ENCODE measurements around the gene PLPP7.
"Not testable (repeated sequence)": the region's sequence is repeated elsewhere in the genome, so short reads cannot be mapped to it uniquely, and the experiment has no call there.

Gene PLPP7

GRCh38 chr9:131289301-131290035, at the start of gene PLPP7:
Gene PLPP7 (plus strand): TSS chr9:131289723. CDS start chr9:131289998, 275 bp downstream.
- in situ Hi-C loops (cut with HindIII; ENCODE audit: low sequenced_read_pairs): loop anchor here (5.0 kb wide), 1 partner anchor 72 kb away; no protein-coding TSS in a partner anchor

GRCh38 chr9:131240047-131240921, 49.2 kb upstream of the PLPP7 start:
- in situ Hi-C loops (cut with HindIII; ENCODE audit: low sequenced_read_pairs): no loop called here

- in situ Hi-C loops (cut with HindIII; ENCODE audit: low sequenced_read_pairs): not testable (repeated sequence)
Measured at GRCh38 chr9:131244331-131244730, 45.2 kb upstream of the PLPP7 start.

GRCh38 chr9:131246618-131247017, 42.9 kb upstream of the PLPP7 start:
- in situ Hi-C loops (cut with HindIII; ENCODE audit: low sequenced_read_pairs): loop anchor here (5.0 kb wide), 1 partner anchor 34 kb away; no protein-coding TSS in a partner anchor

- in situ Hi-C loops (cut with HindIII; ENCODE audit: low sequenced_read_pairs): no loop called here
Measured at GRCh38 chr9:131252120-131252519, 37.4 kb upstream of the PLPP7 start.

- in situ Hi-C loops (cut with HindIII; ENCODE audit: low sequenced_read_pairs): no loop called here
Measured at GRCh38 chr9:131253891-131254491, 35.5 kb upstream of the PLPP7 start.

GRCh38 chr9:131254626-131255025, 34.9 kb upstream of the PLPP7 start:
- in situ Hi-C loops (cut with HindIII; ENCODE audit: low sequenced_read_pairs): no loop called here

- in situ Hi-C loops (cut with HindIII; ENCODE audit: low sequenced_read_pairs): no loop called here
Measured at GRCh38 chr9:131255676-131256197, 33.8 kb upstream of the PLPP7 start.

GRCh38 chr9:131257266-131258025, 32.1 kb upstream of the PLPP7 start:
- in situ Hi-C loops (cut with HindIII; ENCODE audit: low sequenced_read_pairs): no loop called here

- in situ Hi-C loops (cut with HindIII; ENCODE audit: low sequenced_read_pairs): no loop called here
Measured at GRCh38 chr9:131258186-131258585, 31.3 kb upstream of the PLPP7 start.

GRCh38 chr9:131258698-131259431, 30.7 kb upstream of the PLPP7 start:
- in situ Hi-C loops (cut with HindIII; ENCODE audit: low sequenced_read_pairs): no loop called here

- in situ Hi-C loops (cut with HindIII; ENCODE audit: low sequenced_read_pairs): no loop called here
Measured at GRCh38 chr9:131259432-131259898, 30.1 kb upstream of the PLPP7 start.

- in situ Hi-C loops (cut with HindIII; ENCODE audit: low sequenced_read_pairs): no loop called here
Measured at GRCh38 chr9:131259916-131260597, 29.5 kb upstream of the PLPP7 start.

GRCh38 chr9:131260751-131261452, 28.6 kb upstream of the PLPP7 start:
- in situ Hi-C loops (cut with HindIII; ENCODE audit: low sequenced_read_pairs): no loop called here

GRCh38 chr9:131262327-131263032, 27.0 kb upstream of the PLPP7 start:
- in situ Hi-C loops (cut with HindIII; ENCODE audit: low sequenced_read_pairs): no loop called here

GRCh38 chr9:131263033-131263343, 26.5 kb upstream of the PLPP7 start:
- in situ Hi-C loops (cut with HindIII; ENCODE audit: low sequenced_read_pairs): not testable (repeated sequence)

- in situ Hi-C loops (cut with HindIII; ENCODE audit: low sequenced_read_pairs): no loop called here
Measured at GRCh38 chr9:131263701-131264100, 25.8 kb upstream of the PLPP7 start.

- in situ Hi-C loops (cut with HindIII; ENCODE audit: low sequenced_read_pairs): no loop called here
Measured at GRCh38 chr9:131264231-131264630, 25.3 kb upstream of the PLPP7 start.
